Measurements from ENCODE around the gene C11orf16. TPM values are rescaled to one million over a fixed set of nuclear protein-coding genes. Genes with fewer than 3 reads are reported as not detected.

The C11orf16 gene
- total RNA-seq, 1 donor from 2014 or later: not detected

DNA sequence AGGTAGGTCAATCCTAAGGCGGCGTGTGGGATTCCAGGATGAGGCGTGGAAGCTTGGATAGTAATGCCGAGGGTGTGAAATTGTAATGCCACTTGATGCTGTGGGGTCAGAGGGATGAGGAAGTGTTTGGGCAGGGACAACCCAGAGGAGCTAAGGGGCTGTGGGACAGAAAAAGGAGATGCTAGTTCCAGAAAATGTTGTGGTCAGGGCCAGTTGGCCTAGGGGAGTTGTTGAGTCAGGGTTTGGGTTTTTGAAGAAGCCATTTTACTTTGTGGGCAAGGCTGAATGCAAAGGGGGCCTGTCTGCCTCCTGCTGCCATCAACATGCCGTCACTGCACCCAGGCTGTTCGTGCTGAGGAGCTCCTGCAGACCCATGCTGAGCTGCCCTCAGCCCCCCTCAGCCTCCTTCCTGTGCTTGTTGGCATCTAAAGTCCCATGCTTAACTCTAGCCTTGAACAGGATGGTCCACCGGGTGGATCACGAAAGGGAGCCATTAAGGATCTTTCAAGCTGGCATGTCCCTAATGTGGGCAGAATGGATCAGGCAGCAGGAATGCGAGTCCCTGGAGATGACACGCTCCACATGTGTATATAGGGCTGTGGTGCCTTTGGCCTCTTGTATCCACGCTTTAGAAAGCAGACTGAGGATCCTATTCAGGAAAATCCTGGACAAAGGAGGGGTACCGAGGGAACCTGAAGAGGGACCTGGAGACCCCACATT, 2.1 kb downstream of the C11orf16 start:
- Histone ChIP-seq H3K27me3 (no peaks in the 10 kb centered on the region), H3K36me3 (no peaks in the 10 kb centered on the region), H3K27ac (no peak overlapping the region), H3K4me3 (no peak overlapping the region), H3K9me3 (no peaks in the 10 kb centered on the region), H3K4me1 (no peaks in the 10 kb centered on the region)
- TF ChIP-seq, protein P1, sequence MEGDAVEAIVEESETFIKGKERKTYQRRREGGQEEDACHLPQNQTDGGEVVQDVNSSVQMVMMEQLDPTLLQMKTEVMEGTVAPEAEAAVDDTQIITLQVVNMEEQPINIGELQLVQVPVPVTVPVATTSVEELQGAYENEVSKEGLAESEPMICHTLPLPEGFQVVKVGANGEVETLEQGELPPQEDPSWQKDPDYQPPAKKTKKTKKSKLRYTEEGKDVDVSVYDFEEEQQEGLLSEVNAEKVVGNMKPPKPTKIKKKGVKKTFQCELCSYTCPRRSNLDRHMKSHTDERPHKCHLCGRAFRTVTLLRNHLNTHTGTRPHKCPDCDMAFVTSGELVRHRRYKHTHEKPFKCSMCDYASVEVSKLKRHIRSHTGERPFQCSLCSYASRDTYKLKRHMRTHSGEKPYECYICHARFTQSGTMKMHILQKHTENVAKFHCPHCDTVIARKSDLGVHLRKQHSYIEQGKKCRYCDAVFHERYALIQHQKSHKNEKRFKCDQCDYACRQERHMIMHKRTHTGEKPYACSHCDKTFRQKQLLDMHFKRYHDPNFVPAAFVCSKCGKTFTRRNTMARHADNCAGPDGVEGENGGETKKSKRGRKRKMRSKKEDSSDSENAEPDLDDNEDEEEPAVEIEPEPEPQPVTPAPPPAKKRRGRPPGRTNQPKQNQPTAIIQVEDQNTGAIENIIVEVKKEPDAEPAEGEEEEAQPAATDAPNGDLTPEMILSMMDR (IDR thresholded peaks at IDR 0.05): no peak
- intact Hi-C loops (cut with DNase I): no loop called here
- DNase-seq (ENCODE audit: low spot score in 2 of 2): no peak

DNA sequence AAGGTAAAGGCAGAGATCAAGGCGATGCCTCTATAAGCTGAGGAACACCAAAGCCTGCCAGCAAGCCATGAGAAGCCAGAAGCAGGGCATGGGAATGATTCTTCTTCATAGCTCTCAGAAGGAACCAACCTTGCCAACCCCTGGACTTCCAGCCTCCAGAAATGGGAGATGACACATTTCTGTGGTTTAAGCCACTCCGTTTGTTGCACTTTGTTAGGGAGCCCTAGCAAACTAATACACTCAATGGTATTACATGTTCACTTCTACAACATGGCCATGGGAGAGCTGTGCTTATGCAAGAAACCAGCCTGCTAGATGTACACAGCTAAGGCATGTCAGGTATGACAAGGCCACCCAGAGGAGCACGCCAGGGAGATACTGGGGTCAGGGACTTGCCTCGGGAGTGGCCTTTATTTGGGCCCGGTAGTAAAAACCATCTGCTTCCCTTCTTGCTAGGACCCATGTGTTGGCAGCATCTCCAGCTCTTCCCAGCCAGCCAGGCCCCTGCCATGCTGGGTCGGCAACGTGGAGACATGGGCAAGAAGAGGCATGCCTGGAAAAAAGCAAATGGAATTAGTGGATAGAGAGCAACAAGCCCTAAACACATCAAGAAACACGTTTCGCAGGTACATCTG, 3.6 kb downstream of the C11orf16 start:
- intact Hi-C loops (cut with DNase I): no loop called here
- TF ChIP-seq, protein P1 (IDR thresholded peaks at IDR 0.05): no peak

DNA sequence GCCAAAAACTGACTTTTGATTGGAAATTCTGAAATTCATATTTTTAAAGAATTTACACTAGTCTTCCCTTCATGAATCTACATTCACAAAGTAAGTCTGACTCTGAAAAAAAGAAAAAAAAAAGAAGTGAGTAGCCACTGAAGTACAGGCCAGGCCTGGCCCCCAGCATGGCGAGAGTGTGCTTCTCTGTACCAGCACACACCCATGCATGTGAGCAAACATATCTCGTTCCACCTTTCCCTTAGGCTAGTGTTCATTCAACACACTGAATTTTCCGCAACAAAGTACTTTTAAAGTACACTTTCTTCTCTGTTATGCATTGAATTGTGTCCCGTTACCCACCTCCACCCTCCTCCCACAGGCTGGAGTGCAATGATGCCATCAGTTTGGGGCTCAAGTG, 4.5 kb downstream of the C11orf16 start:
- TF ChIP-seq, protein P1 (IDR thresholded peaks at IDR 0.05): no peak
- Histone ChIP-seq H3K27ac (no peak overlapping the region), H3K4me3 (no peak overlapping the region), H3K4me1 (no peaks in the 10 kb centered on the region), H3K36me3 (no peaks in the 10 kb centered on the region), H3K27me3 (no peaks in the 10 kb centered on the region), H3K9me3 (no peaks in the 10 kb centered on the region)
- intact Hi-C loops (cut with DNase I): no loop called here
- no peak for DNase-seq (ENCODE audit: low spot score in 2 of 2)

More for the DNA sequence above, 3.6 kb downstream of the C11orf16 start:
- Histone ChIP-seq H3K27me3 (no peaks in the 10 kb centered on the region), H3K27ac (no peak overlapping the region), H3K4me1 (no peaks in the 10 kb centered on the region), H3K36me3 (no peaks in the 10 kb centered on the region), H3K9me3 (no peaks in the 10 kb centered on the region), H3K4me3 (no peak overlapping the region)
- no peak for DNase-seq (ENCODE audit: low spot score in 2 of 2)

DNA sequence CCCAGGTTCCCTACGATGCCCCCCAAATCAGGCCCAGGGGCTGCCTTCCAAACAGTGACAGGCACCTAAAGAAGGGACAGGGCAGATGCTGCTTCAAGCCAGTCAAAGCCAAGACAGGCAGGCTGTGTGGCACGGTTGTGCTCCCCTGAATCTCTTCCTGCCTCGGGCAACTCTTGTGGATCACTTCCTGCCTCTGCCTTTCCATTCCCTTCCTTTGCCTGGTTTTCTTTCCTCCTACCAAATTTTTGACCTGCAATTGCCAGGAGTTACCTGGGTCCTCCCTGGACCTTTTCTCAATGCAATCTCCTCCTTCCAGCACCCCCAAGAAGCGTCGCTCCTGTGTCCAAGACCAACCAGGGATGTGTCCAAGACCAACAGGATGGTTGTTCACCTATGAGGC, 5.5 kb downstream of the C11orf16 start:
- TF ChIP-seq, protein P1 (IDR thresholded peaks at IDR 0.05): no peak
- DNase-seq (ENCODE audit: low spot score in 2 of 2): no peak
- peaks cover 4 to 8% of the 10 kb centered on the region in 2 donors for H3K36me3 ChIP-seq
- H3K4me1 ChIP-seq: no peaks in the 10 kb centered on the region
- intact Hi-C loops (cut with DNase I): no loop called here
- H3K9me3 ChIP-seq: no peaks in the 10 kb centered on the region
- no peak overlapping the region for H3K27ac ChIP-seq
- no peak overlapping the region for H3K4me3 ChIP-seq
- no peaks in the 10 kb centered on the region for H3K27me3 ChIP-seq

DNA sequence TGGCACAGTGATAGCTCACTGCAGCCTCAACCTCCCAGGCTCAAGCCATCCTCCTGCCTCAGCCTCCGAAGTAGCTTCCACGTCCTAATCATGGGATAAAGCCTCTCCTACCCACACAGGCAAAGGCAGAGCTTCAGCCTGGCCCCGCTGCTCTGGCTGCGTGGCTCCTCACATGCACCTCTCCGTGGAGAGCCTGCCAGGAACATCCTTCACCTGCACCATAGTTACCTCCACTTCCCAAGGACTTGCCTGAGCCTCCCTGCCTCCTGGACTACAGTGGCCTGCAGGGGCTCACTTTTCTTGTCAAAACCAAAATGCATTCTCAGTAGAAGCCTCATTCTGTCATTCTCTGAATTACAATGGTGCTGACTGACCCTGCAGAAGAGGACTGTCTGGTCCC, 6.5 kb downstream of the C11orf16 start:
- Histone ChIP-seq H3K27me3 (no peaks in the 10 kb centered on the region), H3K27ac (no peak overlapping the region), H3K4me3 (no peak overlapping the region), H3K4me1 (no peaks in the 10 kb centered on the region), H3K9me3 (no peaks in the 10 kb centered on the region), H3K36me3 (peaks cover 11 to 18% of the 10 kb centered on the region in 2 donors)
- intact Hi-C loops (cut with DNase I): no loop called here
- TF ChIP-seq, protein P1 (IDR thresholded peaks at IDR 0.05): no peak
- no peak for DNase-seq (ENCODE audit: low spot score in 2 of 2)

All from ascending aorta (tissue), 2 donors.